SK-N-SH treated with all-trans-retinoic acid at 6 μM for 48 hours (cell line): ENCODE measurements around the gene STOX1.
A peak's percentile ranks its signal among the peaks of the same experiment; 100 is the strongest.

Experiments used
- ARNTL ChIP-seq: fragments of 450-650 bp; formaldehyde crosslinking; IDR thresholded peaks from 2 replicates; pipeline ENCODE4 v1.5.0; 2020; ENCODE audit warnings: low read depth, mild to moderate bottlenecking, moderate library complexity, borderline replicate concordance
- BACH2 ChIP-seq: fragments of 250-450 bp; sonication (Bioruptor Pico); IDR thresholded peaks from 2 replicates; pipeline ENCODE4 v1.9.0; 2021; ENCODE audit warnings: mild to moderate bottlenecking, borderline replicate concordance
- CREB5 ChIP-seq: fragments of 250-450 bp; sonication (Bioruptor Pico); IDR thresholded peaks from 2 replicates; pipeline ENCODE4 v1.5.1; 2020; ENCODE audit warnings: low read depth, mild to moderate bottlenecking, moderate library complexity
- ESRRG ChIP-seq: fragments of 250-450 bp; sonication (Bioruptor Pico); IDR thresholded peaks from 2 replicates; pipeline ENCODE4 v1.6.1; 2021; ENCODE audit warnings: mild to moderate bottlenecking
- PATZ1 ChIP-seq: fragments of 250-450 bp; sonication (Bioruptor Pico); IDR thresholded peaks from 2 replicates; pipeline ENCODE4 v1.8.0; 2020; ENCODE audit warnings: mild to moderate bottlenecking, moderate library complexity, borderline replicate concordance
- PPARA ChIP-seq: fragments of 250-450 bp; sonication (Bioruptor Pico); IDR thresholded peaks from 2 replicates; pipeline ENCODE4 v1.5.0; 2020; ENCODE audit warnings: mild to moderate bottlenecking, borderline replicate concordance
- RARB ChIP-seq: fragments of 250-450 bp; sonication (Bioruptor Pico); IDR thresholded peaks from 2 replicates; pipeline ENCODE4 v1.8.0; 2021; ENCODE audit warnings: mild to moderate bottlenecking, moderate library complexity
- SNAI2 ChIP-seq: fragments of 250-450 bp; sonication (Bioruptor Pico); IDR thresholded peaks from 2 replicates; pipeline ENCODE4 v1.5.0; 2020; ENCODE audit warnings: mild to moderate bottlenecking, moderate library complexity
- TCF4 ChIP-seq: fragments of 250-450 bp; sonication (Bioruptor Pico); IDR thresholded peaks from 2 replicates; pipeline ENCODE4 v1.8.0; 2021; ENCODE audit warnings: mild to moderate bottlenecking, moderate library complexity, borderline replicate concordance
- TOX ChIP-seq: fragments of 250-450 bp; sonication (Bioruptor Pico); IDR thresholded peaks from 2 replicates; pipeline ENCODE4 v1.8.0; 2021; ENCODE audit warnings: mild to moderate bottlenecking, moderate library complexity, borderline replicate concordance
- ZC3H10 ChIP-seq: fragments of 250-450 bp; sonication (Bioruptor Pico); IDR thresholded peaks from 2 replicates; pipeline ENCODE4 v1.5.1; 2021; ENCODE audit warnings: mild to moderate bottlenecking, moderate library complexity
- ZFP3 ChIP-seq: fragments of 250-450 bp; sonication (Bioruptor Pico); IDR thresholded peaks from 2 replicates; pipeline ENCODE4 v1.5.0; 2020; ENCODE audit warnings: mild to moderate bottlenecking, moderate library complexity
- ZFP30 ChIP-seq: fragments of 450-650 bp; formaldehyde crosslinking; IDR thresholded peaks from 2 replicates; pipeline ENCODE4 v1.5.0; 2022; ENCODE audit warnings: mild to moderate bottlenecking, moderate library complexity
- ZNF565 ChIP-seq: fragments of 450-650 bp; formaldehyde crosslinking; conservative IDR thresholded peaks from 2 replicates; pipeline ENCODE4 v1.5.0; 2020; ENCODE audit warnings: low read depth, mild to moderate bottlenecking, moderate library complexity

GRCh38 chr10:68901105-68901927 lies 74.0 kb downstream of the STOX1 start, which contains the start of gene DDX50:
- TF ChIP-seq ZC3H10 (no peak), PATZ1 (no peak), CREB5 (CRISPR knock-in tag) (no peak), TCF4 (no peak), RARB (no peak), ZFP3 (peak; percentile 16; the same call in 1 of the 2 replicates), ARNTL (CRISPR knock-in tag) (no peak), TOX (no peak), ESRRG (CRISPR knock-in tag) (no peak), SNAI2 (CRISPR knock-in tag) (no peak), ZNF565 (no peak), BACH2 (CRISPR knock-in tag) (no peak), ZFP30 (CRISPR knock-in tag) (no peak), PPARA (CRISPR knock-in tag) (no peak)
